Right cardiac atrium (tissue), 5 donors: ENCODE data around the gene MUC16. TPM values are rescaled to one million over a fixed set of nuclear protein-coding genes. Genes with fewer than 3 reads are reported as not detected.
"Not testable (repeated sequence)": the region's sequence is repeated elsewhere in the genome, so short reads cannot be mapped to it uniquely, and the experiment has no call there.

Experiments used
- ATAC-seq, 2 donors: fragments of 200-7000 bp; cut with Tn5 transposase; one replicate each; pipeline versions ENCODE4 v1.8.0 to v1.9.1; 2020; ENCODE audit warnings: moderate library complexity in 2 of 2, mild to moderate bottlenecking in 1 of 2
- DNase-seq, 3 donors: peaks; one replicate each; pipeline ENCODE4 v3.0.0-alpha.2; 2020
- H3K27ac ChIP-seq: one replicate; pipeline ENCODE4 v1.5.1; 2013; ENCODE audit warnings: mild to moderate bottlenecking, low read length, control low read depth, moderate library complexity
- H3K27me3 ChIP-seq: one replicate; pipeline ENCODE4 v1.6.1; 2013; ENCODE audit not compliant: control insufficient read depth, insufficient read depth
- H3K4me1 ChIP-seq: one replicate; pipeline ENCODE4 v1.6.1; 2013; ENCODE audit warnings: low read length; ENCODE audit not compliant: control insufficient read depth, insufficient read depth
- H3K4me3 ChIP-seq: one replicate; pipeline ENCODE4 v1.5.1; 2013; ENCODE audit warnings: low read length, control low read depth
- H3K9me3 ChIP-seq: one replicate; pipeline ENCODE4 v1.6.1; 2013; ENCODE audit warnings: low read length; ENCODE audit not compliant: control insufficient read depth
- WGBS: extraction: QIAGEN DNeasy Blood & Tissue Kit; methylation state at CpG from one replicate; pipeline ENCODE4 v1.1.7; 2013; 5-methylcytosine and 5-hydroxymethylcytosine counted together
- intact Hi-C, 4 donors: fragments of 100-400 bp; cut with DNase I; formaldehyde crosslinking; loops; one replicate each; pipeline versions ENCODE4 v1.11.0 to v1.14.0; 2022 to 2023
- long read RNA-seq, 4 donors: library from polyadenylated mRNA; unstranded; transcript quantifications; one replicate each; pipeline ENCODE4 v2.0.0, GENCODE V29; 2020 to 2021
- polyA plus RNA-seq: library from polyadenylated mRNA; stranded (reverse); fragments of 200-250 nt; gene quantifications from one replicate; pipeline ENCODE4 v1.2.3, GENCODE V29; 2013
- total RNA-seq, 4 donors: library from RNA; stranded (reverse); fragmentation: NEBNext Ultra II Directional; extraction: Animal tissue kit (Norgen Biotek cat#: 25700); gene quantifications; one replicate each; pipeline ENCODE4 v1.2.1, GENCODE V29; 2021
- donor health status: healthy with polysubstance abuse.
- donor health status: DM: no; HTN: yes; CAD: no.
- donor health status: DM: no; HTN: no; CAD: no.
- donor health status: DM: no; HTN: yes; CAD: no; lungs with severe emphysema.
- donor health status: DM: yes; HTN: yes; CAD: no.

Gene MUC16
- total RNA-seq (under 1 TPM in 3 of 4 donors, not detected in 1; 0.24 to 0.37 (median 0.25) TPM), polyA plus RNA-seq (not detected)
- long read RNA-seq, donor 1, result 0 reads
- long read RNA-seq, donor 2, result 0 reads
- long read RNA-seq, donor 3, result 0 reads
- long read RNA-seq, donor 4, result 0 reads

DNA sequence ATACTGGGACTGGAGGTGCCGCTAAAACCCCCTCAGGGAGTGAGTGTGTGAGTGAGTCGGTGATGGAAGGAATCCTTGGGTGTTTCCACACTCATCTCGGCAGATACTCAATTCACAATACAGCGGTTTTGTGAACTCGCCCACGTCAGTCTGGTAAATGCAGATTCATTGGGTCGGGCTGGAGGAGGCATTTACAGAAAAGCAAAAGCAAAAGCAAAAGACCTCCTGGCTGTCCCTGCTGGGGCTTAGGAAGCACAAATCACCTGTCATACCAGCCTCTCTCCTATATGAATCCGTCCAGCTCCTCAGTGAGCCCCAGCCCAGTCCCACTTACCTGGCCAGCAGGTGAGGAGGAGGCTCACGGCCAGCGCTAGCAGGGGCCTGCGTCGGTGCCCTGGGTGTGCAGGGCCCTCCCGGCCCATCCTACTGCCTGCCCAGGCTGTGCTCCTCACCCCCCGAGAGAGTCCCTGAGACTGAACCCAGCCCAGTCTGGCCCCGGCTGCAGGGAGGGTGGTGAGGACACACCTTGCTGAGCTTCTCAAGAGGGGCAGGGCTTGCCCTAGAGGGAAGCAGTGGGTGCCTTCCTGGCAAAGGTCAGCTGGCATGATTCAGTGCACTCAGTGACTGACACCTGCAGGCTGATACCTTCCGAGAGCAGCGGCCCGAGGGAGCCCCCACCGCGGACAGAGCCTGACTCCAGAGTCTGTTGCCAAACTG is at the start of gene MUC16:
Gene MUC16, minus strand, starts transcription at position 475 of the 717 bp plus-strand sequence.
- Histone ChIP-seq H3K27me3 (no peaks in the 10 kb centered on the region), H3K27ac (no peak within 1 kb of the TSS), H3K4me3 (no peak within 1 kb of the TSS), H3K4me1 (no peaks in the 10 kb centered on the region), H3K9me3 (no peaks in the 10 kb centered on the region)
- WGBS, result 67% methylated on average over 20 of the region's 20 CpGs
- DNase-seq (no peak), ATAC-seq (no peak)
- intact Hi-C loops, result no loop called here

DNA sequence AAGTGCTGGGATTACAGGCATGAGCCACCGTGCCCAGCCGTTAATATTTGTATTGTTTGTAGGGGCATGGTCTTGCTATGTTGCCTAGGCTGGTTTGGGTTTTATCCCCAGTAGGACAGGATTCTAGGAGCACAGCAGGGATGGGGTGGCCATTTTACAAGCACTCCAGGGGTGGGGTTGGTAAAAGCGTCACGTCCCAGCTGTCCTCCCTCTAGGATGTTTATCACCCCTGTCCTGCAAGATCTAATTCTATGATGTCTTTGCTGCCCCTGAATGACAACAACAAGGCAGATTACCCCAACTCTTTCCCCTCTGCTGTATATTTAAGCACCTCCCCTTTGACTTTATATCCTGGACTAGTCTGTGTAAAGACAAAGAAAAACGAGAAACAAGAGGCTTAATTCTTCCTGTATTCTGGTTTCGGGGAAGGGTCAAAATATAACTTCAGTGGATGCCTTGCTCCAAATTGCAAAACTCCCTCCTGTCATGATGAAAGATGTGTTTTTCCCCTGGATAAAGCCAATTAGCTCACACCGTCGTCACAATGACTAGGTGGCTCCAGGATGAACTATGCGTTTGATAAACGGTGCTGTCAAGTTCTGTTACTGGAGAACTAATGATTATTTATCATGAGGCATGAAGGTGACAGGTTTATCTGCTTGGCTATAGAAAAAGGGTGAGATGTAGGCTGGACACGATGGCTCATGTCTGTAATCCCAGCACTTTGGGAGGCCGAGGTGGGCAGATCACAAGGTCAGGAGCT is 48.9 kb upstream of the MUC16 start:
- Histone ChIP-seq H3K9me3 (no peaks in the 10 kb centered on the region), H3K27ac (no peak overlapping the region), H3K4me1 (no peaks in the 10 kb centered on the region), H3K27me3 (no peaks in the 10 kb centered on the region), H3K4me3 (no peak overlapping the region)
- intact Hi-C loops, result no loop called here
- DNase-seq, result no peak
- 42% methylated on average over 12 of the region's 12 CpGs for WGBS
- no peak for ATAC-seq

GRCh38 chr19:9057505-9058258 is 47.5 kb upstream of the MUC16 start:
- Histone ChIP-seq H3K4me3 (no peak overlapping the region), H3K4me1 (no peaks in the 10 kb centered on the region), H3K27ac (no peak overlapping the region), H3K27me3 (no peaks in the 10 kb centered on the region), H3K9me3 (no peaks in the 10 kb centered on the region)
- no peak for ATAC-seq
- intact Hi-C loops, result no loop called here
- DNase-seq, result no peak
- 64% methylated on average over 4 of the region's 4 CpGs for WGBS

- H3K27ac ChIP-seq, H3K4me1 ChIP-seq, DNase-seq, intact Hi-C loops, H3K27me3 ChIP-seq, H3K4me3 ChIP-seq, ATAC-seq, H3K9me3 ChIP-seq: not testable (repeated sequence)
- 87% methylated on average over 9 of the region's 9 CpGs for WGBS
Observed at GRCh38 chr19:9056131-9056530, 45.9 kb upstream of the MUC16 start.

GRCh38 chr19:9054765-9055164 is 44.6 kb upstream of the MUC16 start:
- H3K27ac ChIP-seq, result no peak overlapping the region
- no peak overlapping the region for H3K4me3 ChIP-seq
- H3K9me3 ChIP-seq, result no peaks in the 10 kb centered on the region
- intact Hi-C loops, result no loop called here
- WGBS, result 35% methylated on average over 8 of the region's 8 CpGs
- H3K27me3 ChIP-seq, result no peaks in the 10 kb centered on the region
- DNase-seq (no peak), ATAC-seq (no peak)
- H3K4me1 ChIP-seq, result no peaks in the 10 kb centered on the region

DNA sequence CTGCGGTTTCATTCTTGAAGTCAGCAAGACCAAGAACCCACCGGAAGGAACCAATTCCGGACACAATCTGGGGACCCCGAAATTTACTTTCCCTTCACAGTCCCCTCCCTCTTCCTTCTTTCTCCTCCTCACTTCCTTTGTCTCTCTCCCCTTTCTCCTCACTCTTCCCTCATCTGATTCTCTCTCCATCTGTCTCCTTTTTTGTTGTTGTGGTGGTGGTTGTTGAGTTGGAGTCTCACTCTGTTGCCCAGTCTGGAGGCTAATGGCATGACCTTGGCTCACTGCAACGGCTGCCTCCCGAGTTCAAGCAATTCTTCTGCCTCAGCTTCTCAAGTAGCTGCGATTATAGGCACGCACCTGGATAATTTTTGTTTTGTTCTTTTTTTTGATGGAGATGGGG is 44.0 kb upstream of the MUC16 start:
- no peaks in the 10 kb centered on the region for H3K9me3 ChIP-seq
- H3K27ac ChIP-seq, result no peak overlapping the region
- ATAC-seq, result no peak
- H3K4me1 ChIP-seq, result no peaks in the 10 kb centered on the region
- DNase-seq, result no peak
- intact Hi-C loops, result no loop called here
- H3K27me3 ChIP-seq, result no peaks in the 10 kb centered on the region
- 85% methylated on average over 8 of the region's 8 CpGs for WGBS
- no peak overlapping the region for H3K4me3 ChIP-seq

DNA sequence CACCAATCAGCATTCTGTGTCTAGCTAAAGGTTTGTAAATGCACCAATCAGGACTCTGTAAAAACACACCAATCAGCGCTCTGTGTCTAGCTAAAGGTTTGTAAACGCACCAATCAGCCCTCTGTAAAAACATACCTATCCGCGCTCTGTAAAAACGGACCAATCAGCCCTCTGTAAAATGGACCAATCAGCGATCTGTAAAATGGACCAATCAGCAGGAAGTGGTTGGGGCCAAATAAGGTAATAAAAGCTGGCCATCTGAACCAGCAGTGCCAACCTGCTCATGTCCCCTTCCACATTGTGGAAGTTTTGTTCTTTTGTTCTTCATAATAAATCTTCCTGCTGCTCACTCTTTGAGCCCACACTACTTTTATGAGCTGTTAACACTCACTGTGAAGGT is 43.5 kb upstream of the MUC16 start:
- H3K27me3 ChIP-seq, DNase-seq, H3K9me3 ChIP-seq, H3K27ac ChIP-seq, ATAC-seq, H3K4me3 ChIP-seq, H3K4me1 ChIP-seq, intact Hi-C loops: not testable (repeated sequence)
- WGBS, result 96% methylated on average over 6 of the region's 6 CpGs

DNA sequence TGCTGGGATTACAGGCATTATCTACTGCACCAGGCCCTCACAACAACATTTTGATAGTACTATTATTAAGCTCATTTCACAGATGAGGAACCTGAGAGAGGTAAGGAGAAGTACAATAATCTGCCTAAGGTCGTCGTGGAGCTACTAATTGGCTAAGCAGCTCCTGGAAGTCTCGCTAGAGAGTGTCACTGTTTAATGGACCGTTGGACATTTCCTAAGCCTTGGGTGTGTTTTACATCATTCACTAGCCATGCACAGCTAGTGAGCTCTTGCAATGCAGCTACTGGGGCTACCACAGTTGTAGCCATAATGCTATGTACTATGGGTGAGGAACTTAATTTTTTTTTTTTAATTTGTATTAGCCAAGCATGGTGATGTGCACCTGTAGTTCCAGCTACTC is 42.7 kb upstream of the MUC16 start:
- Histone ChIP-seq H3K4me1 (no peaks in the 10 kb centered on the region), H3K27ac (no peak overlapping the region), H3K9me3 (no peaks in the 10 kb centered on the region), H3K27me3 (no peaks in the 10 kb centered on the region), H3K4me3 (no peak overlapping the region)
- DNase-seq, result no peak
- intact Hi-C loops, result no loop called here
- ATAC-seq, result no peak
- 82% methylated on average over 4 of the region's 4 CpGs for WGBS

DNA sequence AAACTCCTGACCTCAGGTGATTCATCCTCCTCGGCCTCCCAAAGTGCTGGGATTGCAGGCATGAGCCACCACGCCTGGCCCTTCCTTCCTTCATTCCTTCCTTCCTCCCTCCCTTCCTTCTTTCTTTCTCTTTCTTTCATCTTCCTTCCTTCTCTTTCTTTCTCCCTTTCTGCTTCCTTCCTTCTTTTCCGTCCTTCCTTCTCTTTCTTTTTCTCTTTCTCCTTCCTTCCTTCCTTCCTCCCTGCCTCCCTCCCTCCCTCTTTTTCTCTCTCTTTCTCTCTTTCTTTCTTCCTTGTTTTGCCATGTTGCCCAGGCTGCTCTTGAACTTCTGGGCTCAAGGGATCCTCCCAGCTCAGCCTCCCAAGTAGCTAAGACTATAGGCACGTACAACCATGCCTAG is 36.5 kb upstream of the MUC16 start:
- 65% methylated on average over 4 of the region's 4 CpGs for WGBS

DNA sequence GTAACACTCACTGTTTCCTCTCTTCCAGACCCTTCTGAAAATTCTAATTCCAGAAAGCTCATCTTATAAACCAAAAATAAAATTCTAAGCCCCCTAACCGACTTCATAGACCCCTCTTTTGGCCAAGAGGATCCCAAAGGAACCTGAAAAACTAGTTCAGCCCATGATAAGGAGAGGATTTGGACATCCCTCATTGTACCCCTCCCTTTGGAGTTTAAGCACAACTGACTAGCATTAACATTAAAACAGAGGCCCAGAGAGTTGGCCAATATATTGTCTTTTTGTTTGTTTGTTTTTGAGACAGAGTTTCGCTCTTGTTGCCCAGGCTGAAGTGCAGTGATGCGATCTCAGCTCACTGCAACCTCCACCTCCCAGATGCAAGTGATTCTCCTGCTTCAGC is 34.2 kb upstream of the MUC16 start:
- Histone ChIP-seq H3K4me3 (no peak overlapping the region), H3K9me3 (no peaks in the 10 kb centered on the region), H3K27ac (no peak overlapping the region), H3K4me1 (no peaks in the 10 kb centered on the region), H3K27me3 (no peaks in the 10 kb centered on the region)
- 70% methylated on average over 3 of the region's 3 CpGs for WGBS
- intact Hi-C loops, result no loop called here
- DNase-seq, result no peak
- no peak for ATAC-seq

More for the DNA sequence above, 36.5 kb upstream of the MUC16 start:
- Histone ChIP-seq H3K27ac (no peak overlapping the region), H3K9me3 (no peaks in the 10 kb centered on the region), H3K4me1 (no peaks in the 10 kb centered on the region), H3K27me3 (no peaks in the 10 kb centered on the region), H3K4me3 (no peak overlapping the region)
- DNase-seq (no peak), ATAC-seq (no peak)
- intact Hi-C loops, result no loop called here

DNA sequence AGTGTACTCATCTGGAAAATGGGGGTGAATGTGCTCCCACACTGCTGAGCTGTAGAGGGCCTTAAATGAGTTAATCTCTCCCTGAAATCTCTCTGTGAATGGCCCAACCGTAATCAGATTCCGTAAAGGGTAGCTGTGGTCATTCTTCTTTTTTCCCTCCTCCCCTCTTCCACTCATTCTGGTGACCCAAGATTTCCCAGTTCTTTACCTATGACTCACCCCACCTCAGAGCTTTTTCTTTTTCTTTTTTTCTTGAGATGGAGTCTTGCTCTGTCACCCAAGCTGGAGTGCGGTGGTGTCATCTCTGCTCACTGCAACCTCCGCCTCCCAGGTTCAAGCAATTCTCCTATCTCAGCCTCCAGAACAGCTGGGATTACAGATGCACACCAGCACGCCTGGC is 33.3 kb upstream of the MUC16 start:
- H3K27me3 ChIP-seq, result no peaks in the 10 kb centered on the region
- WGBS, result 86% methylated on average over 5 of the region's 5 CpGs
- intact Hi-C loops, result no loop called here

More for the DNA sequence above, 33.3 kb upstream of the MUC16 start:
- Histone ChIP-seq H3K4me3 (no peak overlapping the region), H3K4me1 (no peaks in the 10 kb centered on the region), H3K9me3 (no peaks in the 10 kb centered on the region), H3K27ac (no peak overlapping the region)
- ATAC-seq (no peak), DNase-seq (no peak)
